HFF-Myc (cell line): ENCODE results near the gene RNF217.

Experiments
- DNase-seq: peaks from one replicate; pipeline ENCODE4 v3.0.0-alpha.2; 2011; ENCODE audit warnings: low read depth; ENCODE audit errors: extremely low read depth
- H3K4me3 ChIP-seq: replicated peaks from 2 replicates; pipeline ENCODE4 v1.5.1; 2011; ENCODE audit warnings: low read depth, mild to moderate bottlenecking, control low read depth, low read length
- TF ChIP-seq, protein P1 (sequence below): IDR thresholded peaks from 2 replicates; pipeline ENCODE4 v1.5.1; 2012; ENCODE audit warnings: mild to moderate bottlenecking, low read depth, low read length, control low read depth; ENCODE audit errors: missing control alignments

The RNF217 gene

DNA sequence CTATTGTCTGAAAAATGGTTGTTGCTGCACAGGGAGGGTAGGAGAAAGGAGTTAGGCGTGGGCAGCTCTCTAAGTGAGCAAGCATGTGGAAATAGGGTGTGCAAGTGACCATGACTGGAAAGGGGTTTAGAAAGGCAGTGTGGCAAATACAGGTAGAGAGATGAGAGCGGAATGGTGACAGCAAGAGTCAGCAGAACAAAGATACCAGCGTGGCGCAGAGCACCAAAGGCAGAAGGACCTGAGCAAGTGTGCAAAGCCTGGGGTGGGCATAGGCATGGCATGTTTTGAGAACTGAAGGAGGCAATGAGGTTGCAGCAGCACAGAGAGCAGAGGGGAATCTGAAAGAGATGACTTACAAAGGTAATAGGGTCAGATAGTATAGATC is 17.0 kb downstream of the RNF217 start:
- DNase-seq = no peak
- TF ChIP-seq, protein P1, sequence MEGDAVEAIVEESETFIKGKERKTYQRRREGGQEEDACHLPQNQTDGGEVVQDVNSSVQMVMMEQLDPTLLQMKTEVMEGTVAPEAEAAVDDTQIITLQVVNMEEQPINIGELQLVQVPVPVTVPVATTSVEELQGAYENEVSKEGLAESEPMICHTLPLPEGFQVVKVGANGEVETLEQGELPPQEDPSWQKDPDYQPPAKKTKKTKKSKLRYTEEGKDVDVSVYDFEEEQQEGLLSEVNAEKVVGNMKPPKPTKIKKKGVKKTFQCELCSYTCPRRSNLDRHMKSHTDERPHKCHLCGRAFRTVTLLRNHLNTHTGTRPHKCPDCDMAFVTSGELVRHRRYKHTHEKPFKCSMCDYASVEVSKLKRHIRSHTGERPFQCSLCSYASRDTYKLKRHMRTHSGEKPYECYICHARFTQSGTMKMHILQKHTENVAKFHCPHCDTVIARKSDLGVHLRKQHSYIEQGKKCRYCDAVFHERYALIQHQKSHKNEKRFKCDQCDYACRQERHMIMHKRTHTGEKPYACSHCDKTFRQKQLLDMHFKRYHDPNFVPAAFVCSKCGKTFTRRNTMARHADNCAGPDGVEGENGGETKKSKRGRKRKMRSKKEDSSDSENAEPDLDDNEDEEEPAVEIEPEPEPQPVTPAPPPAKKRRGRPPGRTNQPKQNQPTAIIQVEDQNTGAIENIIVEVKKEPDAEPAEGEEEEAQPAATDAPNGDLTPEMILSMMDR = no peak
- no peak overlapping the region for H3K4me3 ChIP-seq

DNA sequence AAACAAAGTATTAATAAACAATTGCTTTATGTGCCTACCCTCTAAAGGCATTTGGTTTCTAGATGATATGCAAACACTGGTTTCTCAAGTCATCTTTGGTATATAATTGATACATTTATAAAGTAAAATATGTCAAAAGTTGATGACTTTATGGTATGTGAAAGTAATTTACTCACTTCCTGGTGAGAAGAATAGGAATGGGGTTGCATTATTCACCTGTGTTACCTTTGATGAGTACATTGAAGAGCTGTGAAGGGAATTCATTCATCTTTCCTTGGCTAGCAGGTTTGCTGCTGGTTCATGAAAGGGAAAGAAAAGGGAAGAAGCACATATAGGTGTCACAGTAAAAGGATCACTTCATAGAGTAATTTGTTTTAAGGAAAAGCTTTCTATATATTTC is 20.4 kb downstream of the RNF217 start:
- DNase-seq = no peak
- TF ChIP-seq, protein P1 = no peak
- no peak overlapping the region for H3K4me3 ChIP-seq

DNA sequence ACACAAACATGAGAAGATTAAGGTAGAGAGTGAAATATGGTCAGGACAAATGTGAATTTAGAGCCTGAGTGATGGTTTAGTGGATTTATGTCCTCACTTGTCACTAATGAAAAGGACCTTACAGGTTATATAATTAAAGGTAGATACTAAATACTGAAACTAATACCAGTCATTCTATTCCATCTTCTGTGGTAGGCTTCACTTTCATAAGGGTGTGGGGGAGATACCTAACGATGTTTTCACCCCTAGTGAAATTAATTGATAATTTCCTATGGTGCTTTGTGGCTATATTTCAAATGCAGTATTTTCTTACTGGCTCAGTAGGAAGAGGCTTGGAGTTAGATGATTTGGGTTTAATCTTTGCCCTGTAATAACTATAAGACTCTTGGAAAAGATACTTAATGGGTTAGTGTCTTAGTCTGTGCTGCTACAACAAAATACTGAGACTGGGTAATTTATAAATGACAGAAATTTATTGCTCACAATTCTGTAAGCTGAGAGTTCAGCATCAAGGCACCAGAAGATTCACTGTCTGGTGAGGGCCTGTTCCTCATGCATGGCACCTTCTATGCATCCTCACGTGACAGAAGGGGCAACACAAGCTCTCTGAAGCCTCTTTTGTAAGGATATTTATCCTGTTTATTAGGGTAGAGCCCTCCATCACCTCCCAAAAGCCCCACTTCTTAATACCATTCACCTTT is 21.3 kb downstream of the RNF217 start:
- DNase-seq = no peak
- TF ChIP-seq, protein P1 = no peak

DNA sequence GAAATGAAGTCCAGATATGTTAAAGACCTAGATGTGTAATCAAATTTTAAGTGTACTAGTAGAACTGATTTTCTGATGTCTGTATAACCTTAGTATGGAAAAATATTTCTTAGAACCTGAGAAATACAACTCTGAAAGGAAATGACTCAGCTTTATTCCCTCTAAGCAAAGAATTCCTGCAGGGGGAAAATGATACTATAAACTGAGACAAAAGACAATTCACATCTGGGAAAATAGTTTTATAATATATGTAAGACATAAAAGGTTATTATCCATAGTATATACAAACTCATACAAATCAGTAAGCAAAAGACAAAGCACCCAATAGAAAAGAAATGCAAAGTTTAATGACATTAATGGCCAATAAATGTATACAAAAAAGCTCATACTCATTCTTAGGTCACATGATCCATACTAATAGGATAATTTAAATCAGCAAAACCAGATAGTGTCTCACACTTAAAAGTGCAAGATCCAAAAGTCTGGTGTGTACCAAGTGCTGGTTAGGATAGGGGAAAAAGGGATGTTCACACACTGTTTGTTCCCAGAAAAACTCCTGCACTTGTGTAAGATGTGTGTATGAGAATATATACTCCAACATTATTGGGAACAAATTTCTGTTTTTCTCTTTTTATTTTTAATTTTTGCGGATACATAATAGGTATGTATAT is 22.6 kb downstream of the RNF217 start:
- H3K4me3 ChIP-seq = no peak overlapping the region
- DNase-seq = no peak
- TF ChIP-seq, protein P1 = no peak

More for the DNA sequence above, 21.3 kb downstream of the RNF217 start:
- H3K4me3 ChIP-seq = no peak overlapping the region

DNA sequence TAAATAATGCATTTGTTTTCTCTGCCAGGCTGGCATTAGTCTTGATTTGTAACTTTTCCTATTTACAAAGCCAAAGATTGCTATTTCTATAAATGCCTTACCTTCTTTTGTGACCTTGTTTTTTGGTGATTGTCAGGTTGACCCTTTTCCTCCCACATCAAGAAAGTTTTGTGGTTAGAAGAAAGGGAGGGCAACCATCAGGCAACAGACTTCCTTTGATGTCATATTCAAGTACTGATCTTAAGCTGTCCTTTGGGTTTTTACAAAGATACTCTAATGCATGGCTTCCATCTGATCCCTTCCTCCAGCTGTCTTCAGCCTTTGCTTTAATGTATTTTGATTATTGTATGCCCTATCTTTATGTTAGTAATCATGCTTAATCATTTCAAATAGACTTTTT is 23.9 kb downstream of the RNF217 start:
- no peak for DNase-seq
- TF ChIP-seq, protein P1 = no peak
- no peak overlapping the region for H3K4me3 ChIP-seq

DNA sequence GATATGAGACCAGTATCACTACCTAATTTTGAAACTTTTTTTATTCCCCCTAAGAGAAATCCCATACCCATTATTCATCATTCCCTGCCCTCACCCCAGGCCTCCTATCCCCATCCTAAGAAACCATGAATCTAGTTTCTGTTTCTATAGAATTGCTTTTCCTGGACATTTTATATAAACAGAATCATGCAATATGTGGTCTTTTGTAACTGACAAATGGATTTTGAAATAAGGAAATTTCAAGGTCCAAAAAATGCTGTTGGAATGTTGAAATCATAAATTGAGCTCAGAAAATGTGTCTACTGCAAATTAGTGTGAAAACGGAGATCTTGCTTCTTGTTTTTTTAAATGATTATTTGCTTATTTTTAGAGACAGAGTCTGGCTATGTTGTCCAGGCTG is 25.1 kb downstream of the RNF217 start:
- no peak overlapping the region for H3K4me3 ChIP-seq
- TF ChIP-seq, protein P1 = no peak
- DNase-seq = no peak
